GM08714 (cell line): ENCODE data around the gene HSD17B12.

Experiments used
- H3K4me3 ChIP-seq: fragments of 200-500 bp; sonication (Bioruptor generic); 2 replicates; pipeline ENCODE4 v1.5.1; 2014; ENCODE audit warnings: mild to moderate bottlenecking, low read length, inconsistent platforms
- ZNF274 ChIP-seq: IDR thresholded peaks from 2 replicates; pipeline ENCODE4 v1.6.1; 2012; ENCODE audit warnings: mild to moderate bottlenecking, low read depth, low read length

The HSD17B12 gene

DNA sequence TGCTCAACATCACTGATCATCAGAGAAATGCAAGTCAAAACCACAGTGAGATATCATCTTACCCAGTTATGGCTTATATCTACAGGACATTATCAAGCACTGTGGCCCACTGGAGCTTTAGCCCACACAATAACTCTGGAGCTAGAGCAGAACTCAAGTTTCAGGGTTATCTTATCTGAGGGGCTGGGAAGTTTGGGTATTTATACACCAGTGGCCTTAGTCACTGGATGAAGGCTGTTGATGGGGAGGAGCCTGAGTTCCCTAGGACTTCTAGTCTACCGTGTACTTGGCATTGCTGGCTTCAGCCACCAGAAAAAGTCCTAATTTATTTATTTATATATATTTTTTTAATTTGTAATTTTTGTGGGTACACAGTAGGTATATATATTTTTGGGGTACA is 19.3 kb downstream of the HSD17B12 start:
- no peak overlapping the region for H3K4me3 ChIP-seq
- TF ChIP-seq ZNF274: no peak

DNA sequence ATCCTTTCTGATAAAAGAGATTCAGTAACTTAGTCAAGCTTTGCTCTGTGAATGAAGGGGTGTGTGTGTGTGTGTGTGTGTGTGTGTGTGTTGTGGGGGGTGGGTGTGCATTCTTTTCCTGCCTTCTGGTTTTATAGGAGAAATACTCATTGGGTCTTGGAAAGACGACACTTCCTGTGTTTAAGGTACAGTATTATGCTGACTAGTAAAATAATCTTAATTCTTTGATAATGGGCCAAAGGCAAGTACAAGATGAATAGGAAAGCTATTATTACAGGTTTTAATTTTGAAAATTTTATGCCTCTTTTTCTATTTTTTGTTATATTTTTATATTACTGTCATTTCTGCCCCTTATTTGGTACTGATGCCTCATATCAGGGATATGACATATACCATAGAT is 26.1 kb downstream of the HSD17B12 start:
- H3K4me3 ChIP-seq: no peak overlapping the region

DNA sequence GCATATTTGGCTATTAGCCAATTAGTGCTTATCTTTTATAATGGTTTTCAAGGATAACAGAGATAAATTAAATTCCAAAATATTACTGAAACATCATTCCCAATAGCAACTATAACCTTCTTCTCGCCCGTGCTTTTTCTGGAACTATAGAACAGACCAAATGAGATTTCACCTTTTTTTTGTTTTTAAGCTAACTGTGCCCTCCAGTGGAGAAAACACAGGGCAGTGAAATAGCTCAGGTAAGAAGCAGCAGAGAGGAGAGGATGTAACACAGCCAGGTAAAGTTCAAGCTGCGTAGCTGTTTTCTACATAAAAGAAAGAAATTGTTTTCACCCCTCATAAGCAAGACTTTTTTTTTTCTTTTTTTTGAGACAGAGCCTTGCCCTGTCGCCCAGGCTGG is 28.2 kb downstream of the HSD17B12 start:
- no peak for TF ChIP-seq ZNF274
- no peak overlapping the region for H3K4me3 ChIP-seq

More for the DNA sequence above, 26.1 kb downstream of the HSD17B12 start:
- TF ChIP-seq ZNF274: no peak

DNA sequence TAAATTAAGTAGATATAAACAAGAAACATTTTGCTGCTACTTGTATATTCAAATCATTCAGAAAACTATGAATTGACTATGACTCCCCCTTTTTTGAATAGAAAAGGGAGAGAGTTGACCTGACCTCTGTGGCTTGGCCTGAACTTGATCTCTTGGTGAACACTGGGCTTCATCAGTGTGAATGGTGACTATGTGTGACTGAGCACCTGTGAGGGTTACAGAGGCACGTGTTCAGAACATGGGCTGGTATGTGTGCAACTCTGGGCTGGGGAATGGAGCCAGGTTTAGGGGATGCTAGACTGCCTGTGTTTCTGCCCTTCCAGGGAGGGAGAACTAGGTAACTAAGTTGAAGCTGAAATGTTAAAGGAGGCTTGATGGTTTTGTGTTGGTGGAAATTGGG is 29.2 kb downstream of the HSD17B12 start:
- H3K4me3 ChIP-seq: no peak overlapping the region
- TF ChIP-seq ZNF274: no peak

DNA sequence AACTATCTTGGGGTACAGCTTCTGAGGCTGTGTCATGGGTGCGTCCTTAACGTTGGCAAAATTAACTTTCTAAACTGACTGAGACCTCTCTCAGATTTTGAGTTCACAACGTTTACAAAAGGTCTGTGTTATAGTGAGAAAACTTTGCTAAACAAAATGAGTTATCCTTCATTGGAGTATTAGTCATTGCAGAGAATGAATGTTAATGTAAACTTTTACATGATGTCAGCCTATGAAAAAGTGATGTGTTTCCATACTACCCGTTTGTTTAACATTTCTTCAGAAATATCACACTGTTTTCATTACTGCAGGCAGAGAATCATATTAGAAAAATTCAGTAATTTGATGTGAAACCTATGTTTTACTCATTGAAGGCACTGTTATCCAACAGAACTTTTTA is 32.1 kb downstream of the HSD17B12 start:
- TF ChIP-seq ZNF274: no peak
- H3K4me3 ChIP-seq: no peak overlapping the region

DNA sequence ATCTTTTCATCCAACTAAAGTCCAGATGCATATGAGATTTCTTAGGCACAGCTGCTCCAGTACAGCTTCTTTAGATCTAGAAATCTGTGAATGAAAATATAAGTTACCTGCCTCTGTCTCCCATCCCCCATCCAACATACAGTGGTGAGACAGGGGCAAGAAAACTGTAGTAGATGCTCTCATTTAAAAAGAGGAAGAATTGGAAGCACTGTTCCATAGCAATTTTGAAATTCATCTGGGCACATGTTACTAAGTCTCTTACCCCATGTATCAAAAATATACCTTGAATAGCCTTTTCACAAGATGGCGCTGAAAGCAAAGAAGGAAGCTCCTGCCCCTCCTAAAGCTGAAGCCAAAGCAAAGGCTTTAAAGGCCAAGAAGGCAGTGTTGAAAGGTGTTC is 37.8 kb downstream of the HSD17B12 start:
- no peak overlapping the region for H3K4me3 ChIP-seq

DNA sequence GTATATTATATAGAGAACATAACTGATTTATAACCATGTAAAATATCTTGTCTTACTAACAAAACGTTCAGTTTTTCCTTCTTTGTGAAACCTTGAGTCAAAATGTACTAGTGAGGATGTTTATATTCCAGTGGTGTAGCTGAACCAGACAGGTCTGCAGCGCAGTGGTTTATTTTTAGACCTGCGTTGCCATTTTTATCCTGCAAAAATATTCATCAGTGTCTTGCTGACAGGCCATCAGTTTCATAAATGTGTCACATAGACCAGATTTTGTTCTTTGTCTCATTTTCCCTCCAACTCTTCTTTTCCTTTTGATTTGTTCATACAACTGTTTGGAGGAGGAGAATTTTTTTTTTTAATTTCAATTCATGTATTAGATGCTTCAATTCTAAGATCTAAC is 43.1 kb downstream of the HSD17B12 start:
- H3K4me3 ChIP-seq: no peak overlapping the region

More for the DNA sequence above, 37.8 kb downstream of the HSD17B12 start:
- no peak for TF ChIP-seq ZNF274

DNA sequence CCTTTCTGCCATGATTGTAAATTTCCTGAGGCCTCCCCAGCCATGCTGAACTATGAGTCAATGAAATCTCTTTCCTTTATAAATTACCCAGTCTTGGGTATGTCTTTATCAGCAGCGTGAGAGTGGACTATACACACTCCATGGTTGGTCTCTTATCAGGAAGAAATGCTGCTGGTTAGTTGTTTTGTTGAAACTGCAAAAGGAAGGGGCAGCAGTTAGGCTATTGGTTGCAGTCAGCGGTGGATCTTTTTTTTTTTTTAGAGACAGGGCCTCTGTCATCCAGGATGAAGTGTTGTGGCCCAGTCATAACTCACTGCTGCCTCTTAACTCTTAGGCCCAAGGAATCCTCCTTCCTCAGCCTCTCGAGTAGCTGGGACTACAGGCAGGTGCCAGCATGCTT is 51.7 kb downstream of the HSD17B12 start:
- TF ChIP-seq ZNF274: no peak

More for the DNA sequence above, 43.1 kb downstream of the HSD17B12 start:
- TF ChIP-seq ZNF274: no peak

DNA sequence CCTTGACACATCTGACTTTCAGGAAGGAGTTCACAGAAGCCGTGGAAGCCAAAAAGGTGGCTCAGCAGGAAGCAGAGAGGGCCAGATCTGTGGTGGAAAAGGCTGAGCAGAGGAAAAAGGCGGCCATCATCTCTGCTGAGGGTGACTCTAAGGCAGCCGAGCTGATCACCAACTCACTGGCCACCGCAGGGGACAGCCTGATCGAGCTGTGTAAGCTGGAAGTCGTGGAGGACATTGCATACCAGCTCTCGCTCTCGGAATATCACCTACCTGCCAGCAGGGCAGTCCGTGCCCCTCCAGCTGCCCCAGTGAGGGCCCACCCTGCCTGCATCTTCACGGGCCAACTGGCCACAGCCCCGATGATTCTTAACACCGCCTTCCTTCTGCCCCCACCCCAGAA is 53.7 kb downstream of the HSD17B12 start:
- H3K4me3 ChIP-seq: no peak overlapping the region
- no peak for TF ChIP-seq ZNF274

More for the DNA sequence above, 51.7 kb downstream of the HSD17B12 start:
- no peak overlapping the region for H3K4me3 ChIP-seq

DNA sequence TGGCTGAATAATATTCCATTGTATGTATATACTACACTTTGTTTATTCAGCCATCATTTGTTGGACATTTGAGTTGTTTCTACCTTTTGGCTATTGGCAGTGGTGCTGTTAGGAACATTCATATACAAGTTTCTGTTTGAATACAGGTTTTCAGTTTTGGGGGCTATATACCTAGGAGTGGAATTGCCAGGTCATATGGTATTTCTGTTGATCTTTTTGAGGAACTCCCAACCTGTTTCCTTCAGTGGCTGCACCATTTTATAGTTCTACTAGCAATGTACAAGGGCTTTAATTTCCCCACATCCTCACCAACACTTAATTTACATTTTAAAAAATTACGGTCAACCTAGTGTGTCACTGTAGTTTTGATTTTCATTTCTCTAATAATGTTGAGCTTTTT is 54.6 kb downstream of the HSD17B12 start:
- H3K4me3 ChIP-seq: no peak overlapping the region
- no peak for TF ChIP-seq ZNF274

DNA sequence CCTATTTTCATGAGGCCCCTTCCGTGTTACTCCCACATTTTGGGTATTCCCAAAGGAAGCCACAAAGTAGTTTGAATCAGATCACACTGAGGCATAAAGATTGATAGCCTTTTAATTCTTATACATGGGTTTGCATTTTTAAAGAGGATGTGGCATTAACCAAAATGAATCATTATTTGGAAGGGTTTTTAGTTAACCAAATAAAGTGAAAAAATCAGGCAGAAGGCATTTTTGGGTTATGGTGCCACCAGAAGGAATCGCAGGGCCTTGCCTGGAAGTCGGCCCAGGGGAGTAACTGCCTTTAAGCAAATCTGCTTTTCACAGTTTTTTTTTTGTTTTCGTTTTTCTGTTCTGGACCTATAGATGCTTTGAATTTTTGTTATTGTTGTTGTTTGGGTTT is 55.4 kb downstream of the HSD17B12 start:
- H3K4me3 ChIP-seq: peak overlapping the region; percentile 34; the same call in 1 of the 2 replicates
- no peak for TF ChIP-seq ZNF274

DNA sequence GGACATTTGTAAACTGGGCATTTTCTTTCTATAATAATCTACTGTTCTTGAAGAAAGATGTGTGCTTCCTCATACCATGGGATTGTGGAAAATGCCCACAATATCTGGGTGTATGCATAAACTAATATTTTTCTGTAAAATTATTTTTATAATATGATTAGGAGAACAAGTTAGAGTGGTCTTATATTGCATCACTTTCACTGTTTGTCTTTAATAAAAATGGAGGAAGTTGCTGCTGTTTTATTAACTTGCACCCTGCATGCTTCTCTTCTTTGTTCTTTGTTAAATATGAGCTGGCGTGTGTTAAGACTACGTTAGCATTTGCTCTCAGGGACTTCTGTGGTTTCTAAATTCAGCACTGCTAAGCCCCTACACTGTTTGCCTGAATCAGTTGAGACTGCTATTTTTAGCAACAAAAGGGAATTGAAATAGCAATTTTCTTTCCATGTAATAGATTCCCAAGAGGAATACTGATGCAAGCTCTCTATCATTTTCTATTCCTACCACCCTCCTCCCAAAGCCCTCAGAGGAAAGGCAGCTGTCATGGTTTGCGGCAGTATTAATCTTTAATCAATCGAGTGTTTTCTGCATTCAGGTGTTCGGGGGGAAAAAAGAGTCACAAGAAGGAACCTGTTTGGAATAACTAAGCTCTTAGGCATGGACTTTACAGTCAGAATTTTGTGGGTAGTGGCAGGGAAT is 56.1 kb downstream of the HSD17B12 start:
- no peak overlapping the region; the same call in 1 of the 2 replicates for H3K4me3 ChIP-seq
- TF ChIP-seq ZNF274: no peak

DNA sequence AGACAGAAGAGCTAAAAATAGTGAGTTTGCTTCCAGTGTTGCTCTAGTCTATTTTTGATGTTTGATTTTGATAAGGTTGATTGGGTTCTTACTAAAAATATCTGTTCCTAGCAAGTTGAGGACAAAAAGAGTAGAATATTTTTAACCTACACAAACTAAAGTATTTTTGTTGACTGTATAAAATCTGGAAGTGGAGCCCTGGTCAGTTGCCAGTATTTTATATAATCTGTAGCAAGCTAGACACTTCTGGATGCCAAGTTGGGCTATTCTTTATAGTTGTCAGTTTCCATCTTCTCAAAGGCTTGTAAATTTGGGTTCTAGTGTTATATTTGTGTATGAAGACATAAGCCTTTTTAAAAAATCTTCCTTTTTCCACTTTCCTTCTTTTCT is 56.7 kb downstream of the HSD17B12 start:
- no peak for TF ChIP-seq ZNF274
- H3K4me3 ChIP-seq: no peak overlapping the region

DNA sequence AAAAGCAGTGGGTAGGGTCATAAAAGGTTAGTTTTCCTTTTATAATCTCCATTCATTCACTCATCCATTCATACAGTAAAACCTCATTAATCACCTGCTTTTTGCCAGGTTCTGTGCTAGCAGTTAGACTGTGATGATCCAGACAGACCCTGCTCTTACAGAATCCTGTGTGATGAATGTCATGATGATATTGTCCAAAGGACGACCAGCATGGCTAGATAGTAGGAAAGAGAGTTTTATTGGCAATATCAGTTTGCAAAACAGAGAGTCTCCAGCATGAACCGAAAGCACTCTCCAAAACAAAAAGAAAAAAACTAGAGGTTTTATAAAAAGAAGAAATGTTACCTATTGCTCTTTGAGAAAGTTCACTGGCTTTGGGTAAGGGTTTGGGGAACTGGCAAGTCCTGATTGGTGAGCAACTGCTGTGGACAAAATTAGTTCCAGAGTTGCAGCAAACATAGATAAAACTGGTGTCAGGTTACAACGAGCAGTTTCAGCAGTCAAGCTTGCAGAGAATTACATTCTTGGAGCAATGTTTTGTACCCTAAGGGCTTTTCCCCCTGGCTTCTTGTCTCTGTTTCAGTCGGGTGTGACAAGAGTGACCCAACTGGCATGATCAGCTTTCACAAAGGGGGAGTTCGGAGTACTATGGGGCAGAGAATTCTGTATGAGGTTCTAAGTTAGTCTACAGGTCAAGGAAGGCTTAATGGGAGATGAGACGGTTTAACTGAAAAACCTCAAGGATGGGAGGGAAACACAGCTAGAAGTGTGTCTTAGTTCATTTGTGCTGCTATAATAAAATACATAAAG is 58.3 kb downstream of the HSD17B12 start:
- H3K4me3 ChIP-seq: no peak overlapping the region
- TF ChIP-seq ZNF274: no peak

DNA sequence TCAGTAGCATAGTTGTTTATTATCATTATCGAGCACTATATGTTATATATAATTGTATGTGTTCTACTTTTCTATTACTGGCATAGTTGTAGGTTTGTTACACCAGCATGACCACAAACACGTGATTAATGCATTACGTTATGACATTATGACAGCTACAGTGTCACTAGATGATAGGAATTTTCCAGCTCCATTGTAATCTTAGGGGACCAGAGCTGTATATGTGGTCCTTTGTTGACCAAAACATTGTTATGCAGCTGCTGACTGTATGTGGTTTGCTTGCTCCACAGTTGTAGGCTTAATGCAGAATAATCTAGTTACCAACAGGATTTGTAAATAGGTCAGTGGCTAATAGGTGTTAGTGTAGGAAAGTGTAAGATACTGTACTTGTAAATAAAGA is 66.1 kb downstream of the HSD17B12 start:
- no peak for TF ChIP-seq ZNF274
- H3K4me3 ChIP-seq: no peak overlapping the region
